Coronary artery (tissue), 2 donors: ENCODE results near the gene IL16.

Experiments
- DNase-seq: peaks from one replicate; pipeline ENCODE4 v3.0.0-alpha.2; 2017; ENCODE audit warnings: low spot score
- H3K27ac ChIP-seq, 2 donors: fragments of 200-600 bp; sonication (generic); one replicate each; pipeline ENCODE4 v1.5.1; 2016 to 2019
- H3K4me3 ChIP-seq: fragments of 200-600 bp; sonication (generic); 2 replicates; pipeline ENCODE4 v1.5.1; 2016; ENCODE audit warnings: mild to moderate bottlenecking, moderate library complexity
- CTCF ChIP-seq: fragments of 200-600 bp; sonication (generic); IDR thresholded peaks from one replicate; pipeline ENCODE4 v1.5.1; 2019; ENCODE audit warnings: antibody characterized with exemption

The IL16 gene

GRCh38 chr15:81332326-81332725 lies 135.6 kb downstream of the IL16 start:
- TF ChIP-seq CTCF: no peak
- Histone ChIP-seq H3K4me3 (no peak overlapping the region), H3K27ac (no peak overlapping the region)
- peak; percentile 62 for DNase-seq

GRCh38 chr15:81333363-81333762 lies 136.7 kb downstream of the IL16 start:
- no peak overlapping the region for H3K27ac ChIP-seq
- peak; percentile 36 for DNase-seq
- no peak for TF ChIP-seq CTCF
- H3K4me3 ChIP-seq: no peak overlapping the region

GRCh38 chr15:81334768-81335435 lies 138.2 kb downstream of the IL16 start:
- peak; percentile 57 for DNase-seq
- no peak for TF ChIP-seq CTCF
- no peak overlapping the region for H3K27ac ChIP-seq
- no peak overlapping the region for H3K4me3 ChIP-seq

- no peak for TF ChIP-seq CTCF
- no peak overlapping the region for H3K27ac ChIP-seq
- H3K4me3 ChIP-seq: no peak overlapping the region
- peak; percentile 55 for DNase-seq
Measured at GRCh38 chr15:81335631-81336030, 139.0 kb downstream of the IL16 start.

- TF ChIP-seq CTCF: no peak
- peak; percentile 28 for DNase-seq
- Histone ChIP-seq H3K27ac (no peak overlapping the region), H3K4me3 (no peak overlapping the region)
Measured at GRCh38 chr15:81336568-81336967, 139.9 kb downstream of the IL16 start.

GRCh38 chr15:81337241-81337640 lies 140.6 kb downstream of the IL16 start:
- H3K27ac ChIP-seq: peak overlapping the region in 1 of 2 donors; percentile 68
- TF ChIP-seq CTCF: no peak

GRCh38 chr15:81337713-81338157 lies 141.1 kb downstream of the IL16 start:
- Histone ChIP-seq H3K27ac (peak overlapping the region; percentile 21 to 68), H3K4me3 (no peak overlapping the region)
- peak; percentile 29 for DNase-seq
- no peak for TF ChIP-seq CTCF

More at GRCh38 chr15:81337241-81337640, 140.6 kb downstream of the IL16 start:
- H3K4me3 ChIP-seq: no peak overlapping the region
- peak; percentile 52 for DNase-seq
